Measurements from ENCODE around the gene KCTD8.

KCTD8 gene

GRCh38 chr4:44228326-44228725, 220.3 kb downstream of the KCTD8 start (continued):
- no peak for TF ChIP-seq ZBTB7A (tag by site-specific recombination; IDR thresholded peaks at IDR 0.05; ENCODE audit: low read depth)
- no peak for TF ChIP-seq ZNF548 (tag by site-specific recombination; IDR thresholded peaks at IDR 0.05)
- no peak for TF ChIP-seq ZNF266 (tag by site-specific recombination; IDR thresholded peaks at IDR 0.05; ENCODE audit: low read depth)
- TF ChIP-seq ZNF658 (tag by site-specific recombination; IDR thresholded peaks at IDR 0.05), result no peak

DNA sequence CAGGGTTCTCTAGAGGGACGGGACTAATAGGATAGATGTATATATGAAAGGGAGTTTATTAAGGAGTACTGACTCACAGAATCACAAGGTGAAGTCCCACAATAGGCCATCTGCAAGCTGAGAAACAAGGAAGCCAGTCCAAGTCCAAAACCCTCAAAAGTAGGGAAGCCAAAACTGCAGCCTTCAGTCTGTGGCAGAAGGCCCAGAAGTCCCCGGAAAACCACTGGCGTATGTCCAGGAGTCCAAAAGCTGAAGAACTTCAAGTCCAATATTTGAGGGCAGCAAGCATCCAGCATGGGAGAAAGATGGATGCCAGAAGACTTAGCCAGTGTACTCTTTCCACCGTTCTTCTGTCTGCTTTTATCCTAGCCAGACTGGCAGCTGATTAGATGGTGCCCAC, 227.2 kb downstream of the KCTD8 start:
- ChIA-PET POLR2A (no interaction called here), CTCF (no interaction called here)
- H3K36me3 ChIP-seq (ENCODE audit: control insufficient read depth in 2 of 2, insufficient read depth in 1 of 2, low read length in 2 of 2), result no peaks in the 10 kb centered on the region
- H3K27ac ChIP-seq (ENCODE audit: extremely low read depth, low read depth, low read length), result no peak overlapping the region
- no peaks in the 10 kb centered on the region for H3K4me1 ChIP-seq (ENCODE audit: control insufficient read depth, insufficient read depth, low read length)
- no peaks in the 10 kb centered on the region for H3K9me3 ChIP-seq (ENCODE audit: control insufficient read depth, insufficient read depth, low read depth, low read length)
- TF ChIP-seq GLIS1 (tag by site-specific recombination; IDR thresholded peaks at IDR 0.05) (no peak), ZNF529 (tag by site-specific recombination; IDR thresholded peaks at IDR 0.05; ENCODE audit: insufficient replicate concordance) (no peak), ZNF513 (tag by site-specific recombination; IDR thresholded peaks at IDR 0.05) (no peak)
- H3K4me3 ChIP-seq (ENCODE audit: low read depth, low read length), result no peak overlapping the region

DNA sequence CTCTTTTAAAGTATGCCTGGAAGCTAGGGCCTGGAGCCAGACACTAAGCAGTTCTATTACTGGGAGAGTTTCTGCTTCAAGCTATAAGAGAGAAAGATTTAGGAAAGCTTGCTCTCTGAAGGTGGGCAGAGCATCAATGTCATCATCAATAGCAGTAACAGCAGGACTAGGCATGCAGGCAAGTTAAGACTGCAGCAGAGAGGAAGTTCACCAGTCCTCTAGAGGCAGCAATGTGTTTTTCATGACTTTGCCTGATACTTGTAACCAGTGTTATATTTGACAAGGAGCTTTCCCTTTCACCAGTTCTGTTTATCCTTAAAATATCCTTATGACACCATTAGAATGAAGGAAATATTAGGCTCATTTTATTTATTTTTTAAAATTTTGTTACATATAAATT, 237.9 kb downstream of the KCTD8 start:
- H3K36me3 ChIP-seq (ENCODE audit: control insufficient read depth in 2 of 2, insufficient read depth in 1 of 2, low read length in 2 of 2), result no peaks in the 10 kb centered on the region
- no peak overlapping the region for H3K27ac ChIP-seq (ENCODE audit: extremely low read depth, low read depth, low read length)
- no peak overlapping the region for H3K4me3 ChIP-seq (ENCODE audit: low read depth, low read length)
- no peak for TF ChIP-seq SCRT1 (tag by site-specific recombination; IDR thresholded peaks at IDR 0.05; ENCODE audit: borderline replicate concordance)
- no peak for TF ChIP-seq ZBTB21 (tag by site-specific recombination; IDR thresholded peaks at IDR 0.05)
- TF ChIP-seq ZBTB49 (tag by site-specific recombination; IDR thresholded peaks at IDR 0.05; ENCODE audit: low read depth), result no peak
- no peak for TF ChIP-seq ZNF155 (tag by site-specific recombination; IDR thresholded peaks at IDR 0.05)
- no peak for TF ChIP-seq ZNF514 (tag by site-specific recombination; IDR thresholded peaks at IDR 0.05)
- no peak for TF ChIP-seq ZNF112 (tag by site-specific recombination; IDR thresholded peaks at IDR 0.05)
- TF ChIP-seq ZNF510 (tag by site-specific recombination; IDR thresholded peaks at IDR 0.05; ENCODE audit: insufficient replicate concordance), result no peak
- no peak for TF ChIP-seq ZNF114 (tag by site-specific recombination; IDR thresholded peaks at IDR 0.05)
- no peak for TF ChIP-seq ZNF777 (tag by site-specific recombination; IDR thresholded peaks at IDR 0.05; ENCODE audit: borderline replicate concordance)
- TF ChIP-seq ZNF580 (tag by site-specific recombination; IDR thresholded peaks at IDR 0.05), result no peak
- TF ChIP-seq ZNF626 (tag by site-specific recombination; IDR thresholded peaks at IDR 0.05), result no peak
- no peak for TF ChIP-seq ZFP3 (tag by site-specific recombination; IDR thresholded peaks at IDR 0.05; ENCODE audit: low read depth)
- no peak for TF ChIP-seq MYNN (tag by site-specific recombination; IDR thresholded peaks at IDR 0.05; ENCODE audit: borderline replicate concordance)
- TF ChIP-seq ZNF169 (tag by site-specific recombination; IDR thresholded peaks at IDR 0.05), result no peak
- TF ChIP-seq KLF9 (tag by site-specific recombination; IDR thresholded peaks at IDR 0.05; ENCODE audit: low read depth), result no peak
- TF ChIP-seq ZNF529 (tag by site-specific recombination; IDR thresholded peaks at IDR 0.05; ENCODE audit: insufficient replicate concordance), result no peak
- no peak for TF ChIP-seq ZNF184 (tag by site-specific recombination; IDR thresholded peaks at IDR 0.05)
- TF ChIP-seq ZNF423 (tag by site-specific recombination; IDR thresholded peaks at IDR 0.05), result no peak
- no peaks in the 10 kb centered on the region for H3K4me1 ChIP-seq (ENCODE audit: control insufficient read depth, insufficient read depth, low read length)
- ChIA-PET POLR2A (no interaction called here), CTCF (no interaction called here)
- no peaks in the 10 kb centered on the region for H3K9me3 ChIP-seq (ENCODE audit: control insufficient read depth, insufficient read depth, low read depth, low read length)

Data from HEK293 (cell line).